H54 (cell line): Measurements from ENCODE around the gene PTP4A1.

Experiments
- DNase-seq: peaks from one replicate; pipeline ENCODE4 v3.0.0; 2011; ENCODE audit warnings: low spot score, mixed read lengths; ENCODE audit not compliant: insufficient read length
- FAIRE-seq: peaks from 3 replicates; lab custom pipeline; 2011; peaks lifted over from hg19 to GRCh38; lab: Jason Lieb, UNC
- POLR2A ChIP-seq: IDR thresholded peaks from 2 replicates; pipeline ENCODE4 v1.6.1; 2011; ENCODE audit warnings: low read depth, mild to moderate bottlenecking, low read length

The PTP4A1 gene

GRCh38 chr6:63538550-63538949 is 33.7 kb upstream of the PTP4A1 start:
- no peak for FAIRE-seq
- TF ChIP-seq POLR2A: no peak
- DNase-seq: no peak

GRCh38 chr6:63543001-63543400 is 29.3 kb upstream of the PTP4A1 start:
- FAIRE-seq: no peak
- TF ChIP-seq POLR2A: no peak

DNA sequence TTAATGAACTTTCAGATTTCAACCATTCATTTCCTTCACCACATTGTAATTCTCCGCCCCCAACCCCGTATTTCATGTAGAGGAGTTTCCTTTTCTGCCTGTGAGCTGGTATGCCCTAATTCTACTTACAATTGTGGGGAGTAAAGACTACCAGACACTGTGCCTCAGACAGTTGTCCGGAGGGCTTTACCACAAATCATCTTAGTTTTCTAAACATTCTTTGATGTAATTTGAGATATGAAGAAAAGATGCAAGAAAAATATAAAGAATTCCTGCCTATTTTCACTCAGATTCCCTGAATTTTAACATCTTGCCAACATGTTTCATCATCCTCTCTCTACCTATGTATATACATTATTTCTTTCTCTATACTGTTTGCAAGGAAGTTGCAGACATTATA is 28.3 kb upstream of the PTP4A1 start:
- DNase-seq (no peak), FAIRE-seq (no peak)
- no peak for TF ChIP-seq POLR2A

More at GRCh38 chr6:63543001-63543400, 29.3 kb upstream of the PTP4A1 start:
- DNase-seq: no peak

GRCh38 chr6:63546236-63546635 is 26.0 kb upstream of the PTP4A1 start:
- FAIRE-seq: no peak
- no peak for TF ChIP-seq POLR2A
- DNase-seq: no peak

DNA sequence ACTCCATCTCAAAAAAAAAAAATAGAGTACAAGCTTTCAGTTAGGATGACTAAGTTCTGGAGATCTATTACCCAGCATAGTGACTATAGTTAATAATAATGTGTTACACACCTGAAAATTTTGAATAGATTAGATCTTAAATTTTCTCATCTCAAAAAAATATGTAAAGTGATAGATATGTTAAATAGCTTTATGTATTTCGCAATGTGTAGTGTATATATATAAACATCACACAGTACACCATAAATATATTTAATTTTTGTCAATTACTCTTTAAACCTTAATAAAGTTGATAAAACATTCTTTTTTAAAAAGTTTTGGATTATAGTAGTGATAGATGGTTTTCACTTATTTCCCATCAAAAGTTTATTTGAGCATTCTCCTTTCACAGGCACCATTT is 25.6 kb upstream of the PTP4A1 start:
- no peak for FAIRE-seq
- TF ChIP-seq POLR2A: no peak
- no peak for DNase-seq

- no peak for DNase-seq
- no peak for TF ChIP-seq POLR2A
- FAIRE-seq: no peak
Measured at GRCh38 chr6:63549076-63549475, 23.2 kb upstream of the PTP4A1 start.

GRCh38 chr6:63553208-63553607 is 19.1 kb upstream of the PTP4A1 start:
- DNase-seq (no peak), FAIRE-seq (no peak)
- TF ChIP-seq POLR2A: no peak

DNA sequence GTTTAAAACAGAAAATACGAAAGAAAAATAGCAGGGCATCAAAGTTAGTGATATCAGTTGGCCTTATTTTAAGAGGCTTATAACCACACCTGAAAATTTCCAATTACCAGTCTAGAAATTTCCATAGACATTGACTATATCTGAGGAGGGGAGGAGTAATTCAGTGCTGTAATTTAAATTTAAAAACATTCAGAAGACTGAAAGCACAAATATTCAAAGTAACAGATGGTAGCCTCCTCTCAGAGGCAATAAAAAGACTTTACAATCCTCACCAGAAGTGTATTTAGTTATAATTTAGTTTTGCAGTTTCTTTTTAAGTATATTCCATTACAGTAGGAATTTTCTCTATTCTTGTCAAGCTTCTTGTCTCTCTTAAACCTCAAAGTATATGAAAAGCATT is 18.4 kb upstream of the PTP4A1 start:
- FAIRE-seq (no peak), DNase-seq (no peak)
- TF ChIP-seq POLR2A: no peak

DNA sequence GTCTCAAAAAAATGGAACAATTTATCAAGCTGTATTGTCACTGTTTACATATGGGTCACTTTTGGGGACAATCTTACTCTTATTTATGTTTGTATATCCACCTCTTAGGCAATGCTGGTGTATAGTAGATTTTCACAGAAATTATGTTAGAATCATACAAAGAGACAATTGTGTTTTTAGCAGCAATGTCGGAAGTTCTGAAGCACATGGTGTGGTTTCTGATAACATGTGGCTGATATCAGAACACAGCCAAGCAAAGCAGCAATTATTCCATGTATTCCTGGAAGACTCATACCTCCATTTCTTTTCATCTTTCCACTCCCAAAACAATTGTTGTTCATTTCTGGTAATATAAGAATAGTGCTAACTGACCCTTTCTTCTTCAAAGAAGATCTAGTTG is 17.5 kb upstream of the PTP4A1 start:
- no peak for FAIRE-seq

DNA sequence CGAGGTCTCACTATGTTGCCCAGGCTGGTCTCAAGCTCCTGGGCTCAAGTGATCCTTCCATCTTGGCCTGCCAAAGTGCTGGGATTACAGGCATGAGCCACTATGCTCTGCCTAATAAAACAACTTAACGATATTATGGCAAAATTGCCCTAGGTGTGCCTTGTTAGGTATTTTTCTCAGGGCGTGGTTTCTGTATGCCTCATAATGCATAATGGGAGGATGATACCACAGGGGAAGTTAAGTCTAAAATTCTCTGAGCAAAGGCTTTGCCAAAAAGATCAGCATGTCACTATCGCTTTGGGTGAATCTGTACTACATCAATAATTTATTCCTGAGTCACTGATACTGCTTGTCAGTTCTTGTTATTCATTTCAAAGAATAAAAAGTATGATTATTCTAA is 15.9 kb upstream of the PTP4A1 start:
- FAIRE-seq (no peak), DNase-seq (no peak)
- TF ChIP-seq POLR2A: no peak

More for the DNA sequence above, 17.5 kb upstream of the PTP4A1 start:
- no peak for DNase-seq
- TF ChIP-seq POLR2A: no peak

DNA sequence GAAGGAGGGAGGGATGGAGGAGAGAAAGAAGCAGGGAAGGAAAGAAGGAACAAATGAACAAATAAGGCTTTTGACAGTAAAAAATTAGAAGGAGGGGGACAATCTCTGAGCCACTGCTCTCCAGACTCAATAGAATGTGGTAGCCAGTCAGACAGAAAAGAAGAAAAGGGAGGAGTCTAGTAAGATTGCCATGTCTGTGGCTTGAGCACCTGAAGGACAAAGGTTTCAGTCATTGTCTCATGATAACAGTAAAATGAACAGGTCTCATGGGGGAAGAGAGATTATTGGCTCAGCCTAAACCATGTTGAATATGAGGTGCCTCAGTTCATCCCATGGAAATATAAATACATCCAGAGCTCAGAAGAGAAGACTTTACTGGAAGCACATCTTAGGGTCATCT is 14.0 kb upstream of the PTP4A1 start:
- no peak for TF ChIP-seq POLR2A
- DNase-seq: no peak
- FAIRE-seq: no peak

DNA sequence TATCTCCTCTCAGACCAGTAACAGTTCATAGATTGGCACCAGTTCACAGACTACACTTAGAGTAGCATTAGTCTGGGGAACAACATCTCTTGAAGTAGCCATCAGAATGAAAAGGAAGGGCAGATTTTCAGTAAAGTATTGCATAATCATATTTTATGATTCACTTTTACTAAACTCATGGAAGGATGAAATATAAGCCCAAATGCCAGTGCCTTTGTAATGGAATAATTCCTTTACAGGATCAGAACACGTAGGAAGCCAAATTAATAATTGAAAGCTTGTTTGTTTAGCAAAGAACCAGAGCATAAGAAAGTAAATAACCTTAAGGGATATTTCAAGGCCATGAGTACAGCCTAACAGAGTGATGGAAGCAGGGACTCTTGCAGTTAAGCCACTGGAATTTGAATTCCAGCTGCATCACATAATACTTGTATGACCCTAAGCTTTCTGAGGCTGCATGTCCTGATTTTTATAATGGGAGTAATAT is 11.4 kb upstream of the PTP4A1 start:
- DNase-seq (no peak), FAIRE-seq (no peak)
- no peak for TF ChIP-seq POLR2A

DNA sequence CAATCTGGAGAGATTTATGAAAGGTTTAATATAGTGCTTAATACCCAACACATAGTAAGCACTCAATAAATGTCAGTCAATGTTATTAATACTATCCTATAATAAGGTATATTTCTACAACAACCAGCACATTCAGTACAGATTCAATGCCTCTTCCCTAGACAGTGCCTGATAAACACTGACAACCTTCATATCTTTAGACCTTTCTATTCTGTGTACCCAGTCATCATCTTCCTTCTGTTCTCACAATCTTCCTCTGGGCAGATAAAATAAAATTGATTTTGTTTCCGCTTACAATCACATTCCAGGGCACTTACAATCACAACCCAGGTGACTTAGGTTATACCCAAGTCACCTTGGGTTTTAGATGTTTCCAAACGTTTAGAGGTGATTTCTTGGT is 11.0 kb upstream of the PTP4A1 start:
- no peak for DNase-seq
- no peak for TF ChIP-seq POLR2A
- FAIRE-seq: no peak

GRCh38 chr6:63563235-63563634 is 9.0 kb upstream of the PTP4A1 start:
- DNase-seq (no peak), FAIRE-seq (no peak)
- TF ChIP-seq POLR2A: no peak

DNA sequence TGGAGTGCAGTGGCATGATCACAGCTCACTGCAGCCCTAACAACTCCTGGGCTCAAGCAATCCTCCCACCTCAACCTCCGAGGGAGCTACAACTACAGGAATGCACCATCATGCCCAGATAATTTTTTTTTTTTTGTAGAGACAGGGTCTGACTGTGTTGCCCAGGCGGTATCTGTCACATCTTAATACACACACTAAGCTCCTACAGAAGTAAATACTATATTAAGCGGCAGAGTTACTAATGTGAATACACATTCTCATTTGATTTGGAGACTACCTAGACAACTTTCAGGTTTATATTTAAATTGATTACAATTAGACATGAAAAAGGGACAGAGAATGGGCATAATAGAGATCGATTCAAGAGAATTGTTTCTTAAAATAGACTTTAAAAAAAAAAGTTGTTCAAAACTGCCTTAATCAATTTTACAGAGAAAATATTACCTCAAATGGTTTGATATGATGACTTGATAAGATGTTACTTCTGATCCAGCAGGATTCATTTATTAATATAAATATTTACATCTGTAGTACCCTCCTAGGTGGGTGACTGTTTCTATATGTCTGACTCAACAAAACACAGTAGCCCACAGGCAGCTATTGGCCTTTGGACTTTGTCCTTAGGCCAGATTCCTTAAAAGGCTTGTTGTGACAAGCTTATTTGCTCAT is 7.1 kb upstream of the PTP4A1 start:
- no peak for DNase-seq
- no peak for TF ChIP-seq POLR2A
- no peak for FAIRE-seq
